Head of caudate nucleus (tissue), 42 donors: ENCODE data around the gene RAB10.
A peak's percentile ranks its signal among the peaks of the same experiment; 100 is the strongest.
"Not testable (repeated sequence)": the region's sequence is repeated elsewhere in the genome, so short reads cannot be mapped to it uniquely, and the experiment has no call there.

Experiments used
- DNase-seq, 42 donors: peaks; one replicate each; pipeline versions ENCODE4 v3.0.0 to v3.0.0-alpha.2; 2020 to 2021; ENCODE audit warnings: mixed read lengths in 7 of 42
- intact Hi-C: fragments of 100-400 bp; cut with DNase I; formaldehyde crosslinking; loops from one replicate; pipeline ENCODE4 v1.15.0; 2022

Gene RAB10

DNA sequence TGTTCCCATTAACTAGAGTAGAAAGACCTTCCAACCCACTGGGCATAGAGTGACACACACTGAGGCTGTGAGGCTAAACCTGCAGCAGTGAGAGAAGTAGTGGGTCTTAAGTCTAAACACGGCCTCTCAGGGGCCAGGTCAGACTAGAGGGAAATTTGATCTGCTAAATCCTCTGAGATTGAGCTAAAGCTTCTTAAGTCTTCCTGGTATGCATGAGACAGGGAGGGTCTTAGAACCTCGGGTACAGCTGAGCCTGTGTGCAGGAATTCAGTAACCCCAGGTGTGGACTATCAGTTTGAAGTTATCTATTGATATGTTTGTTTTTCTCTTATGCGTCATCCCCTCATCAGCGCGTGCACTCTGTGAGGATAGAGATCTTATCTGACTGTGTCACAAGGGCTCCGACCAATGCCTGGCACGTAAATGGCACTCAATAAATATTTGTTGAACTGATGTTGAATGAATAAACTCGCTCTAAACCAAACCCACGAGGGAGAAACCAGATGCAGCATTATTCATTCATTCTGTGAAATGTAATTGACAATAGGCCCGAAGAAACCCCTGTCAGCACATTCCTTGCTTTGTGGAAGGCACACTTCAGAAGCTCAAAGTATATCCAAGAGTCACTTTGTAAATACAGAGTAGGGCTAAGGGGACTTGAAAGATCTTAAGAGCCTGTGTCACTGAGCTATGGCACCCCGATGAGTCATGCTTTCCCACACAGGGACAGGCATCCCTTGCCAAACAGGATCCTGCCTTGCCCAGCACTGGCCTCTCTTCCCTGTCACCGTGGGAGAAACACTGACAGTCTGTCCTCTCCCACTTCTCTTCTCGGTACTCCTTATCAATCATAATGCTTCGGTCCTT, 21.7 kb upstream of the RAB10 start:
- intact Hi-C loops: no loop called here
- DNase-seq: peak in 10 of 42 donors; percentile 18 to 78 (median 49)

DNA sequence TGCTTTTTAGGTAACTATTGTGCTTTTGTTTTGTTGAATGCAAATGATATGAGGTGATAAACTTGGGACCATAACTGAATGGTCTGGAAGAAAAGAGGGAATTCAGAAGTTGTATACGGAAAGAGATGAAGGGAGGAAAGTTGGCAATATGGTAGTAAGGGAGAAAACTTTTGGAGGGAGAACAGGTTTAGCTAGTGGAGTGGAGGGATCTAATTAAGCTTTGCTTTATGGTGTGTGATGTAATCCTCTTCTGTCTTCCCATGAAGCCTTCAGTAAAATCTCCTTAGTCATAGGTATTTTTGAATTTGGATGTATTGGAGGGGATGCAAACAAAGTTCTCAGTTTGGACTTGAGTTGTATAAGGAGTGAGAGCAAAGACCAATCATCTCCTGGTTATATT, 20.2 kb upstream of the RAB10 start:
- DNase-seq: no peak
- intact Hi-C loops: no loop called here

DNA sequence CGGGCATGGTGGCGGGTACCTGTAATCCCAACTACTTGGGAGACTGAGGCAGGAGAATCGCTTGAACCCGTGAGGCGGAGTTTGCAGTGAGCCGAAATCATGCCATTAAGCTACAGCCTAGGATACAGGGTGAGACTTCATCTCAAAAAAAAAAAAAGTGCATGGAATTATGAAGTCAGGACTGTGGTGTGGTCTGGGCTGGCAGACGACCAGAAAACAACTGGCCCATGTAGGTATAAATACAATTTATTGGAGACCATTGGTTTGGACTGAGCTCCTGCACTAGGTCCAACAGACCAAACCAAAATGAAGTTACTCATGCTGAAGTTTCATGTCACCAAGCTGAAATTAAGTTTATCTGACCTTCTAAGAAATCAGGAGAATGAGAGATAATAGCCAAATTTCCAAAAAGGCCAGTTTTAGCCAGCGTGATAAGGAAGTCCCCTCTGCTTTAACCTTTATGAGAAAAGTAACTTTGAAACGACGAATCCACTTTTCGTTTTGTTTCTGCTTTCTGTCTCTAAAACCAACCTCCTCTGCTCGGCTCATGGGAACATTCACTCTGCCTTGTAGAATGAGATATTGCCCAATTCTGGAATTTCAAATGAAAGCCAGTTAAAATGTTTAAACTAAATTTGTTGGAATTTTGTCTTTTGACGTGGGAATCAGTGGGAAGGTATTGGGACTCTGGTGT, 17.7 kb upstream of the RAB10 start:
- DNase-seq: no peak
- intact Hi-C loops: no loop called here

DNA sequence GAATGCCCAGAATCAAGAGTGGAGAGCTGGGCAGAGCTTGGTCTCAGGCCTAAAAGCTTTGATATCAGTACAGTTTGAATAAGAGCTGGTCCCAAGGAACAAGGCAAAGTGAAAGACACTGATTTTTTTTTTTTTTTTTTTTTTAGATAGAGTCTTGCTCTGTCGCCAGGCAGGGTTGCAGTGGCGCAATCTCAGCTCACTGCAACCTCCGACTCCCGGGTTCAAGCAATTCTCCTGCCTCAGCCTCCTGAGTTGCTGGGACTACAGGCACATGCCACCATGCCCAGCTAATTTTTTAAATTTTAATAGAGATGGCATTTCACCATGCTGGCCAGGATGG, 17.2 kb upstream of the RAB10 start:
- DNase-seq, intact Hi-C loops: not testable (repeated sequence)

DNA sequence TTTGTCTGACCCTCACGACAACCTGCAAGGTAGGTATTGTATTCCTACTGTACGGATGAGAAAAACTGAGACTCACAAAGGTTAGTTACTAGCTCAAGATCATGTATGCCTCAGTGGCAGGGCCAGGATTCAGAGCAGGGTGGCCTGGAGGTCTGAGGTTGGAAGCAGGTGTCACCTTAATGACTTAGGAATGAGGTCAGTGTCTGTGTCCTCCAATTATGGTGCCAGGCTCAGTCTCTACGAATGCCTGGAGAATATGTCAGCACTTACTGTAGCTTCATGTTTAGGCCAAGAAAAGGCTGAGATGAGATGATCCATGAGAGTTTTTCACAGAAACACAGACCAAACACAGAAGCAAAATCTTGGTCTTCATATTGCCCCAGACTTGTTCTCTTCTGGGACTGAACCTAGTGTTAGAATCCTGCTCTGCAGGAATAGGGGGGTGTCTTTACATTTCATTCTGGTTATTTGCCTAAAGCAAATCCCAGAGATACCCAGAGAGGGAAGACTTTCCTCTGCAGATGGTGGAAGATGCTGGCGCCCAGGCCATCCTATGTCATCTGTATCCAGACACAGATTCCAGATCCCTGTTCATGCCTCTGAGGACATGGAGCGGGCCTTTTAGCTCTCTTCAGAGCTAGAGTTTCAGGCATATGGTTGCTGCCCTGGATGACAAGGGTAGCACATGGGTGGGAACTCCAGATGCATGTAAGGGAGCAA, 16.3 kb upstream of the RAB10 start:
- DNase-seq: no peak
- intact Hi-C loops: no loop called here

DNA sequence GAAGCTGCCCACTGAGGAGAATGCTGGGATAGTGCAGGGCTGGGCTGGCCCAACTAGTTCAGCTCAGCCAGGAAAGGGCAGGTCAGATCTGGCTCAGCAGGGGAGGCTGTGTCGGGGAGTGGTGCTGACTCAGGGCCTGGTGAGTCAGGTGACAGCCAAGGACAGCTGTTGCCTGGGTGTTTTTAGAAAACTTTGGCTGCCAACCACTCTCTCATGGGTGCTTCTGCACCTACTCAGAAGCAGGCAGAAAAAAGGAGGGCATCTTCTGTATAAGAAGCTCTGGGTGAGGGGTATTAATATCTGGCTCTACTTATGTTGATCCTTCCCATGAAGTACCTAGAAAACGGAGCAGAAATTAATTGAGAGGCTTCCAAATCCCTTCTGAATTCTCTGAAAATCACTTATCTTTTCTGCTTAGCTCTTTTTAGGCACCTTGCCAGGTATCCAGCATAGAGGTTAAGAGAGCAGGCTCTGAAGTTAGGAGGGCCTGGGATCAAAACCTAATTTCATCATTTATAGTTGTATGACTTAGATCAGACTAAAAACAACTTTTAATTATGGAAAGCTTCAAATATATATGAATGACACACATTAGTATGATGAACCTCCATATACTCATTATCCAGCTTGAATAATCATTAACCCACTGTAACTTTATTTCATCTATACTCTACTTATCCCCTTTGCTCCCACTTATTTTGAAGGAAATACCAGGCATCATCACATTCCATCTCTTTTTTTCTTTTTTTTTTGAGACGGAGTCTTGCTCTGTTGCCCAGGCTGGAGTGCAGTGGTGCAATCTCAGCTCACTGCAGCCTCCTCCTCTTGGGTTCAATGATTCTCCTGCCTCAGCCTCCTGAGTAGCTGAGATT, 15.5 kb upstream of the RAB10 start:
- intact Hi-C loops: no loop called here
- DNase-seq: peak in 30 of 42 donors; percentile 15 to 86 (median 42)

DNA sequence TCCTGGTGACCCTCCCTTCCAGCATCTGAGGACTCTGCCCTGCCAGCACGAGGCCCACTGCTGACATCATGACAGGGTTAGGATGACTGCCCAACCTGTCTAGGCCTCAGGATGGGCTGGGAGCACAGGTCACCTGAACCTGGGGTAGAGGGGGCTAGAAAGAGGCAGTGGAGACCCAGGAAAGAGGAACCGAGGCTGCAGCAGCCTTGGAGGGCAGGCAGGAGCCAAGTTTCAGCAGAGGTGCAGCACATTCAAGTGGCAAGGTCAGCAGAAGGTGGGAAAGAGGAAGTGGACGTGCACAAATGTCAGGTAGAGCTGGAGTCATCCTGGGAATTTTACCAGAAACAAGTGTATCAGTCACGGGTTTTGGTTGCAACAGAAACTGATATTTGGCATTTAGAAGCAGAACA, 13.6 kb upstream of the RAB10 start:
- DNase-seq: no peak
- intact Hi-C loops: no loop called here

DNA sequence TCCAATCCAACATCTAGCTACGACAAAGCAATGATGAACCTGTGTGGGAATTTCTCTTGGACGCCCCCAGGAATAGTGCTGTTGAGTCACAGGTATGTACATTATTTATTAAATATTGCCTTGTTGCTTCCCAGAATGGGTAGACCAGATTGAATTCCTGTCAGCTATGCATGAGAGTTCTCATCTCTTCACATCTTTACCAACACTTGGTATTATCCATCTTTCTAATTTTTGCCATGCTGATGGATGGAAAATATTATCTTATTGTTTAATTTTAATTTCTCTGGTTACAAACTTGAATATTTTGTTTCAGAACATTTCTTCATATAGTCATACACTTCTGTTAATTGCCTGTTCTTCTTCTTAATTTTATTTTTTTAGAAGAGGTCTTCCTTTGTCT, 9.6 kb upstream of the RAB10 start:
- no peak for DNase-seq
- intact Hi-C loops: no loop called here

DNA sequence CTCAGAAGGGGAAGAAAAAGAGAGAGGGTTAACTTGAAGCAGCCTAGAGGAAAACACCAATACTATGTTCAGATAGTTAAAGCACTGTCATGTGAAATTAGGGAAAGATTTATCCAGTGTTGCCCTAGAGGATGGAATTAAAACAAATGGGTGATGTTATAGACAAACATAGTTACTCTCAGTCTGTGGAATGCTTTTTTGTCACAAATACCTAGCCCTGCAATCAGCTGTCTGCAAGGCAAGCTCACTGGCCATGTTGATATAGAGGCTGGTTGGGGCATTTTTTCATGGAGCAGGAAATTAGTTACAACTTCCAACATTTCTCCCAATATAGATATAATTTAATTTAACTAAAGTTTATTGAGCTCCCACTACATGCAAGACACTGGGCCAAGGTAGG, 8.4 kb upstream of the RAB10 start:
- no peak for DNase-seq
- intact Hi-C loops: no loop called here

DNA sequence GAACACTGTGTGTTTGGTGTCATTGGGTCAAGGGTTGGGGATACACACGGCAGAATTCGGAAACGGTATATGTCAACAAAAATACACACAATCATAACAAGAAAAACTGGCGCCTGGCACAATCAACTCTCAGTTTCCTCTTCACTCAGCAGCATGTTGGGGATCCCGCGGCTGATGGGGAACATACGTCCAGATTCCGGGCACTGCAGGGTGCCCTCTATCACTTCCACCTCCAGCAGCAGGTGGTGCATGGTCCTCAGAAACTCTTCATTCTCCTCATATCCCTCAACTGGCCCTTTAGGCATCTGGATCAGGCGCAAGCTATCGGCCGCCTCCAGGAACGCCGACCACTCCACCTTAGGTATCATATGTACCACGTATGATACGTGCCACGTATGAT, 5.8 kb upstream of the RAB10 start:
- intact Hi-C loops: not testable (repeated sequence)
- DNase-seq: peak in 1 of 42 donors; percentile 13

DNA sequence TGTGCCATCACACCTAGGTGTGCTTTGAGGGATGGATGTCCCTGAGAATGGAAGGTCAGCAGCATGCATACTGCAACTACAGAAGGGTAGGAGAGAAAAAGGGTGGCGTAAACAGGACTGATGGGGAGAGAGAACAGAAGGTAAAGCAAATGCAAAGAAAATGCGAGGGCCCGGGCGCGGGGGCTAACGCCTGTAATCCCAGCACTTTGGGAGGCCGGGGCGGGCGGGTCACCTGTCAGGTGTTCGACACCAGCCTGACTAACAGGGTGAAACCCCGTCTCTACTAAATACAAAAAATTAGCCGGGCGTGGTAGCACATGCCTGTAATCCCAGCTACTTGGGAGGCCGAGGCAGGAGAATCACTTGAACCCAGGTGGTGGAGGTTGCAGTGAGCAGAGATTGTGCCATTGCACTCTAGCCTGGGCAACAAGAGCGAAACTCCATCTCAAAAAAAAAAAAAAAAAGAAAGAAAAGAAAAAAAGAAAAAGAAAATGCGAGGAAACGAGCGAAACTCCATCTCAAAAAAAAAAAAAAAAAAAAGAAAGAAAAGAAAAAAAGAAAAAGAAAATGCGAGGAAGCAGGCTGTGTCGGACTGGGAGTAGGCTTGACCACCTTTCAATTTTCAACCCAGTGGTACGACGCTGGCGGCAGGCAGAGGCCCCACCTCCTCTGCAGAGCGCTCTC, 1.2 kb upstream of the RAB10 start:
- intact Hi-C loops: loop anchor here (5.0 kb wide), 2 partner anchors 50 to 155 kb away; partner anchors contain the start of genes ASXL2 and KIF3C
- DNase-seq: peak in 6 of 42 donors; percentile 6 to 67 (median 48)

DNA sequence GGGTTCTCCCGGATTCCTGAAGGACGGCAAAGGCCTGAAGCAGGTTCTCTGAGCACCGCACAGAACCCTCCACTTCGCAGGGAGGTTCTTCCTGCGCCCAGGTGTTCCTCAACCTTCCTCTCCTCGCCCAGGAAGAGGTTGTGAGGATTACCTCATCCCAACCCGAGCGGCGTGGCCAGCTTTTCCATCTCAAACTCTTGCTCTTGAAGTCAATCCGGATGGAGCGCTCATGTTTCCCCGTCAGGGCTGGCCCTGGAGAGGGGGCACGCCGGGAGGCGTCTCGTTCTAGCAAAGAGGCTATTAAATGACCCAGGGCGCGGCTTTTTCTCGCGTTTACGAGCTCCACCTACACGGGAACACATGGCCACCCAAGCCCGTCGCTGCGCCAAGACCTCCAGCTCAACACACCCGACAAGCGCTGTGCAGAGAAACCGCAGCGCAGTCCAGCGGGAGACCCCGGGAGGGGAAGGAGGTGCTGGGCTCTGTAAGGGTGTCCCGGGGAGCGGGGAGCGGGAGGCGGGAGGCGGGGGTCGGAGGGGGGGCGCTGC, 540 bp upstream of the RAB10 start:
- intact Hi-C loops: loop anchor here (5.0 kb wide), 2 partner anchors 51 to 156 kb away; partner anchors contain the start of genes ASXL2 and KIF3C
- peak in 30 of 42 donors; percentile 40 to 82 (median 65) for DNase-seq

DNA sequence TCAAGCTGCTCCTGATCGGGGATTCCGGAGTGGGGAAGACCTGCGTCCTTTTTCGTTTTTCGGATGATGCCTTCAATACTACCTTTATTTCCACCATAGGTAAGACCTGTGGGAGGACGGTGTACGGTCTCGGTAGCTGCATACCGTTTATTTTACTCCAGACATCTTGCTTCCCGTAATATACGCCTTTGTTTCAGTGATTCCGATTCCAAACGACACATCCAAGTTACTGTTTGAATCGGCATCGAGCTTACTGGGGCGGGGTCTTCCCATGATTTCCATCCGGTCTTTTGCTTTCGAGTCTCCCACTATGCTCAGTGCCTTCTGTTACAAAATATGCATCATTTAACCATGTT, 731 bp downstream of the RAB10 start:
- intact Hi-C loops: loop anchor here (5.0 kb wide), 2 partner anchors 52 to 157 kb away; partner anchors contain the start of genes ASXL2 and KIF3C

DNA sequence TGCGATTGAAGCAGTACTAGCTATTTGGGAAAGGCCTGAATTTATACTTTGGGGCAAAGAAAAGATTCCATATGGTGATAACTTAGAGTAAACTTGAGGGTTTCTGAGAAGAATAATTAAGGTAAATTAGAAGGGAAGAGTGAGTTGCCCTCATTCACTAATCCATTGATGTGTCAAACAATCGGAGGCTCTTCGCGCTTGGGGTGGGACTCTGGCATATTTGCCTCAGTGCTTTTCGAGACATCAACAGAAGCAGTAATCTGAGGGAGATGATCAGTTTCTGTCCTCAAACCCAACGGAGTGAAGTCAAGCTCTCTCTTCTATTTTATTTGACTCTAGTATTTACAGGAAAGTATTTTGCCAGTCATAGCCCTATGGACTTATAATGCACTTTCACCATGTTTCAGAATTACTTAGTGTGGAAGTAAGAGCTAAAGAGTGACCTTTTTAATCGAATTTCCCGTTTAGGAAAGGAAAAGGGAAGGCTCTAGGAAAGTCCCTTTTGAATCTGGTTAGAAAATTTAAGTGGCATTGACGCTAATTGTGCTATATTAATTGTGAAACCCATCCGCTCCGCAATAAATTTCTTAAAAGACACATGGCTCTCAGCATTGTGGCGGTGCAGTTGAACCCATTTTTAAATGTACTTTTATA, 1.3 kb downstream of the RAB10 start:
- peak in 3 of 42 donors; percentile 19 to 51 (median 40) for DNase-seq
- intact Hi-C loops: no loop called here

More for the DNA sequence above, 731 bp downstream of the RAB10 start:
- peak in 4 of 42 donors; percentile 4 to 37 (median 8) for DNase-seq

DNA sequence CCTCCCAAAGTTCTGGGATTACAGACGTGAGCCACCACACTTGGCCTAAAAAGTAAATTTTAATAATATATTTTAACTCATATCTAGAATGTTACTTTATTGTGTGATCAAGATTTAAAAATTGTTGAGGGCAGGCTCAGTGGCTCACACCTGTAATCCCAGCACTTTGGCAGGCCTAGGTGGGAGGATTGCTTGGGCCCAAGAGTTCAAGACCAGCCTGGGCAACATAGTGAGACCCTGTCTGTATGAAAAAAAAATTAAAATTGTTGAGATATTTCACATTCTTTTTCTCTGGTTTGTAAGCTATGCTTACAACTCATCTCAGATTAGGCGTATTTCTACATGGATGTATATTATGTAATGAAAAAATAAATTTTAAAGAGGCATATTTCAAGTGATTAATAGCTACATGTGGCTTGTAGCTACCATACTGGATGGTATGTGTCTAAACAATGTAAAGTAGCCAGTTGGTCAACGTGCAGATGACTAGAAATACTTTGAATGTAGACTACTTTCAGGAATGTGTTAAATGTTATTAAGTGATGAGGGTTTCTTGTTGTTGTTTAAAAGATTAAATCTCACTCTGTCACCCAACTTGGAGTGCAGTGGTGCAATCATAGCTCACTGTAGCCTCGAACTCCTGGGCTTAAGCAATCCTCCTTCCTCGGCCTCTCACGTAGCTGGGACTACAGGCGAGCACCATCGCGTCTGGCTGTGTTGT, 5.9 kb downstream of the RAB10 start:
- no peak for DNase-seq
- intact Hi-C loops: no loop called here

DNA sequence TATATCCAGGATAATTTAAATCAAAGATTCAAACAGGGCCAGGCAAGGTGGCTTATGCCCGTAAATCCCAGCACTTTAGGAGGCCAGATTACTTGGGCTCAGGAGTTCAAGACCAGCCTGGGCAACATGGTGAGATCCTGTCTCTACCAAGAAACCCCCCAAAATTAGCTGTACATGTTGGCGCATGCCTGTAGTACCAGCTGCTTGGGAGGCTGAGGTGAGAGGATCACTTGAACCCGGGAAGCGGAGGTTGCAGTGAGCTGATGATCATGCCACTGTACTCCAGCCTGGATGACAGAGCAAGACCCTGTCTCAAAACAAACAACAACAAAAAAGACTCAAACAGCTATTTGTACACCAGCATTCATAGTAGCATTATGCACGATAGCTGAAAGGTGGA, 9.2 kb downstream of the RAB10 start:
- intact Hi-C loops: no loop called here
- DNase-seq: no peak
